OCI-LY1 (cell line): ENCODE data around the gene ATXN7L1.
"Not testable (repeated sequence)": the region's sequence is repeated elsewhere in the genome, so short reads cannot be mapped to it uniquely, and the experiment has no call there.

Experiments
- H2AFZ ChIP-seq: fragments of 200-600 bp; sonication (generic), shearing (Covaris generic); 2 replicates; pipeline ENCODE4 v1.6.0; 2014; ENCODE audit warnings: antibody characterized with exemption, mild to moderate bottlenecking, low read length
- H3F3A ChIP-seq: fragments of 200-600 bp; sonication (generic), shearing (Covaris generic); 2 replicates; pipeline ENCODE4 v1.6.0; 2014; ENCODE audit warnings: mild to moderate bottlenecking, antibody characterized with exemption, low read length, moderate library complexity; ENCODE audit not compliant: insufficient read depth
- H3K27ac ChIP-seq: fragments of 200-600 bp; sonication (generic); 2 replicates; pipeline ENCODE4 v1.5.1; 2014; ENCODE audit warnings: low read length, mixed run types, mild to moderate bottlenecking, low read depth; ENCODE audit not compliant: poor library complexity, severe bottlenecking
- H3K27me3 ChIP-seq: fragments of 200-600 bp; sonication (generic); 2 replicates; pipeline ENCODE4 v1.6.0; 2014; ENCODE audit warnings: antibody characterized with exemption, mild to moderate bottlenecking, low read length, moderate library complexity; ENCODE audit not compliant: insufficient read depth
- H3K36me3 ChIP-seq: fragments of 200-600 bp; sonication (generic); 2 replicates; pipeline ENCODE4 v1.6.1; 2014; ENCODE audit warnings: mild to moderate bottlenecking, antibody characterized with exemption, low read length, moderate library complexity, mixed read lengths; ENCODE audit not compliant: insufficient read depth
- H3K4me1 ChIP-seq: fragments of 200-600 bp; sonication (generic); 2 replicates; pipeline ENCODE4 v1.5.1; 2014; ENCODE audit warnings: mild to moderate bottlenecking, low read length, moderate library complexity; ENCODE audit not compliant: insufficient read depth, severe bottlenecking
- H3K4me2 ChIP-seq: fragments of 200-600 bp; sonication (generic), shearing (Covaris generic); 2 replicates; pipeline ENCODE4 v1.6.1; 2014; ENCODE audit warnings: low read length
- H3K4me3 ChIP-seq: fragments of 200-600 bp; sonication (generic); 2 replicates; pipeline ENCODE4 v1.5.1; 2014; ENCODE audit warnings: low read length, low read depth, mild to moderate bottlenecking, mixed read lengths; ENCODE audit not compliant: poor library complexity, severe bottlenecking
- H3K79me2 ChIP-seq: fragments of 200-600 bp; shearing (Covaris generic); 2 replicates; pipeline ENCODE4 v1.6.1; 2016; ENCODE audit warnings: mixed run types, low read length, mixed read lengths; ENCODE audit not compliant: insufficient read depth
- H3K9ac ChIP-seq: fragments of 200-600 bp; sonication (generic), shearing (Covaris generic); 2 replicates; pipeline ENCODE4 v1.6.1; 2014; ENCODE audit warnings: mild to moderate bottlenecking, low read length, mixed read lengths
- H3K9me2 ChIP-seq: fragments of 200-600 bp; sonication (generic), shearing (Covaris generic); 2 replicates; pipeline ENCODE4 v1.6.1; 2014; ENCODE audit warnings: low read depth, mild to moderate bottlenecking, low read length, mixed read lengths
- H3K9me3 ChIP-seq: fragments of 200-600 bp; shearing (Covaris generic); 2 replicates; pipeline ENCODE4 v1.6.1; 2014; ENCODE audit warnings: low read length, mixed read lengths
- H4K20me1 ChIP-seq: fragments of 200-600 bp; sonication (generic), shearing (Covaris generic); 2 replicates; pipeline ENCODE4 v1.6.0; 2016; ENCODE audit warnings: mild to moderate bottlenecking, low read length; ENCODE audit not compliant: insufficient read depth
- EZH2 ChIP-seq: fragments of 200-600 bp; sonication (generic), shearing (Covaris generic); IDR thresholded peaks from 2 replicates; pipeline ENCODE4 v1.8.0; 2017; ENCODE audit warnings: borderline replicate concordance, mixed run types, mild to moderate bottlenecking, antibody characterized with exemption, low read length, moderate library complexity, mixed read lengths
- TF ChIP-seq, protein P1 (sequence below): fragments of 200-600 bp; sonication (generic), shearing (Covaris generic); IDR thresholded peaks from 2 replicates; pipeline ENCODE4 v1.5.1; 2017; ENCODE audit warnings: mild to moderate bottlenecking, antibody characterized with exemption, low read length, moderate library complexity, mixed read lengths

Gene ATXN7L1

DNA sequence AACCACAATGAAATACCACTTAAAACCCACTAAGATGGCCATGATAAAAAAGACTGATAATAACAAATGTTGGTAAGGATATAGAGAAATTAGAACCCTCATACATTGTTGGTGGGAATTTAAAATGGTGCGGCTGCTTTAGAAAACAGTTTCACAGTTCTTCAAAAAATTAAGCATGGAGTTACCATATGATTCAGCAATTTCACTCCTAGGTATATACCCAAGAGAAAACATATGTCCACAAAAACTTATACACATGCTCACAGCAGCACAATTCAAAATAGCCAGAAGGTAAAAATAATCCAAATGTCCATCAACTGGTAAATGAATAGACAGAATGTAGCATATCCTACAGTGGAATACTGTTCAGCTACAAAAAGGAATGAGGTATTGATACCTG is 30.0 kb downstream of the ATXN7L1 start:
- Histone ChIP-seq H3K27ac (no peak overlapping the region), H3K27me3 (no peaks in the 10 kb centered on the region), H3K4me2 (no peak overlapping the region), H3K9me3 (no peaks in the 10 kb centered on the region), H2AFZ (no peak overlapping the region), H3K4me3 (no peak overlapping the region), H3K9ac (no peak overlapping the region), H3K9me2 (no peaks in the 10 kb centered on the region), H3K4me1 (no peaks in the 10 kb centered on the region), H3K36me3 (no peaks in the 10 kb centered on the region), H3F3A (no peaks in the 10 kb centered on the region), H4K20me1 (no peaks in the 10 kb centered on the region), H3K79me2 (no peaks in the 10 kb centered on the region)
- TF ChIP-seq, protein P1, sequence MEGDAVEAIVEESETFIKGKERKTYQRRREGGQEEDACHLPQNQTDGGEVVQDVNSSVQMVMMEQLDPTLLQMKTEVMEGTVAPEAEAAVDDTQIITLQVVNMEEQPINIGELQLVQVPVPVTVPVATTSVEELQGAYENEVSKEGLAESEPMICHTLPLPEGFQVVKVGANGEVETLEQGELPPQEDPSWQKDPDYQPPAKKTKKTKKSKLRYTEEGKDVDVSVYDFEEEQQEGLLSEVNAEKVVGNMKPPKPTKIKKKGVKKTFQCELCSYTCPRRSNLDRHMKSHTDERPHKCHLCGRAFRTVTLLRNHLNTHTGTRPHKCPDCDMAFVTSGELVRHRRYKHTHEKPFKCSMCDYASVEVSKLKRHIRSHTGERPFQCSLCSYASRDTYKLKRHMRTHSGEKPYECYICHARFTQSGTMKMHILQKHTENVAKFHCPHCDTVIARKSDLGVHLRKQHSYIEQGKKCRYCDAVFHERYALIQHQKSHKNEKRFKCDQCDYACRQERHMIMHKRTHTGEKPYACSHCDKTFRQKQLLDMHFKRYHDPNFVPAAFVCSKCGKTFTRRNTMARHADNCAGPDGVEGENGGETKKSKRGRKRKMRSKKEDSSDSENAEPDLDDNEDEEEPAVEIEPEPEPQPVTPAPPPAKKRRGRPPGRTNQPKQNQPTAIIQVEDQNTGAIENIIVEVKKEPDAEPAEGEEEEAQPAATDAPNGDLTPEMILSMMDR, result no peak

DNA sequence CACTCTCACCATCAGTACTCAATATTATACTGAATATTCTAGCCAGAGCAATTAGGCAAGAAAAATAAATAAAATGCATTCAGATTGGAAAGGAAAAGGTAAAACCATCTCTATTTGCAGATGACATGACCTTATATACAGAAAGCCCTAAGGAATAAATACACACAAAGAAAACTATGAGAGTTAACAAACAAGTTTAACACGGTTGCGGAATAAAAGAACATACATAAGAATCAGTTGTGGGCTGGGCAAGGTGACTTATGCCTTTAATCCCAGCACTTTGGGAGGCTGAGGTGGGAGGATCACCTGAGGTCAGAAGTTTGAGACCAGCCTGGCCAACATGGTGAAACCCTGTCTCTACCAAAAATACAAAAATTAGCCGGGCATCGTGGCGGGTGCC is 31.7 kb downstream of the ATXN7L1 start:
- not testable (repeated sequence) for H3K4me3 ChIP-seq, H4K20me1 ChIP-seq, H3K4me1 ChIP-seq, H2AFZ ChIP-seq, H3K9ac ChIP-seq, H3K4me2 ChIP-seq, H3K27ac ChIP-seq, H3K9me3 ChIP-seq, H3K36me3 ChIP-seq, H3K27me3 ChIP-seq, H3K9me2 ChIP-seq, H3K79me2 ChIP-seq, H3F3A ChIP-seq

DNA sequence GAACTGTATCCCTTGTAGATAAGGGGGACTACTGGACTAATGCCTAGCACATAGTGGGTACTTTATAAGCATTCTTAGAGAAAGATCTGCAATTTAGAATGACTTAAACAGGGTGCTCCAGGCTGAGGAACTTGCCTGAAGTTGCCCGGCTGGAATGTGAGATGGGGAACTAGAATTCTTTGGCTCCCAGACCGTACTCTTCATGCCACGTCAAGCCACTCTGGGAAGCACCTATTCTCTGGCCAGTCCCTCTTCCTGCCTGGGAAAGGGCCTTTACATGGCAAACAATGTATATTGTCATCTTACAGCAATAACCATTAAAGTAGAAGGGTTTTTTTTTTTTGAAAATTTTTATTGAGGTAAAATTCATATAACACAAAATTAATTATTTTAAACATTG is 34.5 kb downstream of the ATXN7L1 start:
- Histone ChIP-seq H3K27ac (no peak overlapping the region), H3K4me2 (no peak overlapping the region), H4K20me1 (no peaks in the 10 kb centered on the region), H3F3A (no peaks in the 10 kb centered on the region), H3K9ac (no peak overlapping the region), H3K4me3 (no peak overlapping the region), H2AFZ (no peak overlapping the region), H3K9me2 (no peaks in the 10 kb centered on the region), H3K9me3 (no peaks in the 10 kb centered on the region), H3K4me1 (no peaks in the 10 kb centered on the region), H3K36me3 (no peaks in the 10 kb centered on the region), H3K79me2 (no peaks in the 10 kb centered on the region), H3K27me3 (peaks cover 5% of the 10 kb centered on the region; the same call in 1 of the 2 replicates)
- TF ChIP-seq, protein P1, result no peak
- no peak for TF ChIP-seq EZH2

DNA sequence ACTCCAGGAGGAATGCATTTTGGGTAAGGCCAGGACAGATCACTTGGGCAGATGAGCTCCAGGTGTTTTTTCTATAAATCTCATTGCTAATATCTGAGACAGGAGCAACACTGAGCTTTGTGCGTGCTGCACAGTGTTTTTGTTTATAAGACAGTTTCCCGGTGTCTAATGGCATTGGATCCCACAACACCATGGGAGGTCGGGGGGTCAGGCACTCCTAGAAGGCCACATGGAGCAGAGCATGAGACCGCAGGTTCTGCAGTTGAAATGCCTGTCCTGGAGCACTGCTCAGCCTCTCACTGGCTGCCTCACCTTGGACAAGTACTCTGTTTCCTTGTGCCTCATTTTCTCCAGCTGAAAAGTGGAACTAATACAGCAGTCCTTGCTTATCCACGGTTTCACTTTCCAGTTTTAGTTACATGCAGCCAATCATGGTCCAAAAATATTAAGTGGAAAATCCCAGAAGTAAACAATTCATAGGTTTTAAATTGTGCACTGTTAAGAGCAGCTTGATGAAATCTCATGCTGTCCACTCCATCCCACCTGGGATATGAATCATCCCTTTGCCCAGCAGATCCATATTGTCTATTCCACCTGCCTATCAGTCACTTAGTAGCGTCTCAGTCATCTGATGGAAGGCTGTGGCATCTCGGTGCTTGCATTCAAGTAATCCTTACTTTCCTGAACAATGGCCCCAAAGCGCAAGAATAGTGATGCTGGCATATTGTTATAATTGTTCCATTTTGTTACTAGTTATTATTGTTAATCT is 35.2 kb downstream of the ATXN7L1 start:
- TF ChIP-seq, protein P1, result no peak
- TF ChIP-seq EZH2, result no peak
- Histone ChIP-seq H3K9ac (no peak overlapping the region), H3K9me2 (no peaks in the 10 kb centered on the region), H3K79me2 (no peaks in the 10 kb centered on the region), H4K20me1 (no peaks in the 10 kb centered on the region), H3K36me3 (no peaks in the 10 kb centered on the region), H3K4me3 (no peak overlapping the region), H3K27ac (no peak overlapping the region), H3F3A (no peaks in the 10 kb centered on the region), H3K4me2 (no peak overlapping the region), H3K4me1 (no peaks in the 10 kb centered on the region), H2AFZ (no peak overlapping the region), H3K27me3 (peaks cover 5% of the 10 kb centered on the region; the same call in 1 of the 2 replicates), H3K9me3 (no peaks in the 10 kb centered on the region)
